OCI-LY3 (cell line): ENCODE results near the gene MRE11.

Experiments
- H2AFZ ChIP-seq: fragments of 200-600, 300-600 bp; shearing (Covaris generic); 2 replicates; pipeline ENCODE4 v1.6.0; 2014; ENCODE audit warnings: antibody characterized with exemption, low read depth, low read length
- H3K27ac ChIP-seq: fragments of 200-600, 300-600 bp; sonication (generic); 2 replicates; pipeline ENCODE4 v1.5.1; 2014; ENCODE audit warnings: mild to moderate bottlenecking, low read length, moderate library complexity, mixed read lengths
- H3K27me3 ChIP-seq: fragments of 200-600, 300-600 bp; sonication (generic); 2 replicates; pipeline ENCODE4 v1.6.1; 2014; ENCODE audit warnings: low read depth, low read length, mixed read lengths
- H3K36me3 ChIP-seq: fragments of 200-600, 300-600 bp; sonication (generic); replicated peaks from 2 replicates; pipeline ENCODE3; 2014; ENCODE audit warnings: low read depth, low read length, mixed read lengths
- H3K4me1 ChIP-seq: fragments of 300-600, 200-600 bp; sonication (generic); 2 replicates; pipeline ENCODE4 v1.6.1; 2014; ENCODE audit warnings: low read length, mixed read lengths
- H3K4me2 ChIP-seq: fragments of 200-600, 300-600 bp; sonication (generic); 2 replicates; pipeline ENCODE4 v1.6.1; 2014; ENCODE audit warnings: low read length, mixed read lengths
- H3K4me3 ChIP-seq: fragments of 300-600, 200-600 bp; sonication (generic); 2 replicates; pipeline ENCODE4 v1.5.1; 2014; ENCODE audit warnings: antibody characterized with exemption, mild to moderate bottlenecking, low read length, moderate library complexity
- H3K79me2 ChIP-seq: fragments of 300-600, 200-600 bp; shearing (Covaris generic); 2 replicates; pipeline ENCODE4 v1.6.1; 2014; ENCODE audit warnings: mild to moderate bottlenecking, low read length, mixed read lengths
- H3K9ac ChIP-seq: fragments of 300-600, 200-600 bp; shearing (Covaris generic); 2 replicates; pipeline ENCODE4 v1.6.0; 2014; ENCODE audit warnings: mild to moderate bottlenecking, low read length, moderate library complexity
- H3K9me3 ChIP-seq: fragments of 200-600, 300-600 bp; shearing (Covaris generic); 2 replicates; pipeline ENCODE4 v1.6.1; 2014; ENCODE audit warnings: low read length, mixed read lengths; ENCODE audit not compliant: insufficient read depth
- H4K20me1 ChIP-seq: fragments of 200-600, 300-600 bp; sonication (generic); 2 replicates; pipeline ENCODE4 v1.6.1; 2016; ENCODE audit warnings: low read length, mixed read lengths; ENCODE audit not compliant: insufficient read depth
- CTCF ChIP-seq: fragments of 200-600, 300-600 bp; sonication (generic); IDR thresholded peaks from 2 replicates; pipeline ENCODE4 v1.5.1; 2014; ENCODE audit warnings: antibody characterized with exemption, low read length, low read depth
- EZH2phosphoT487 ChIP-seq: fragments of 200-600 bp; shearing (Covaris generic); IDR thresholded peaks from 2 replicates; pipeline ENCODE4 v1.6.1; 2018; ENCODE audit warnings: antibody characterized with exemption, mixed run types, low read depth

MRE11 gene

GRCh38 chr11:94469416-94469815 lies 24.2 kb downstream of the MRE11 start:
- peak overlapping the region; percentile 49 for H3K4me3 ChIP-seq

DNA sequence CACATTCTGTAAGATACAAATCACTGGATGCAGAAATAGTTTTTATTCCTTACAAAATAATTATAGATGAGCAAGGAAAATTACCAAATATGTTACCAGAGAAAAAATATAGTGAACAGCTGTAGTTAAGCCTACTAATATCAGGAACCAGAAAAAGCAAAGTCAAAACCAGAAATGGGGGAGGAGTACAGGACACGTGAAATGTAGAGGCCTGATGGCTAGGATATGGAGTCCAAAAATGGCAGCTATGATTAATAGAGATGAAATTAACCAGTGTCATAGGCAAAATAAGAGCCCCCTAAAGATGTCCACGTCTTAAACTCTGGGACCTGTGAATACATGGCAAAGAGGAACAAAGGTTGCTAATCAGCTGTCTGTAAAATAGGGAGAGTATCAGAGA lies 34.1 kb downstream of the MRE11 start:
- Histone ChIP-seq H3K4me1 (peaks cover 45% of the 10 kb centered on the region), H2AFZ (peak overlapping the region; percentile 27; the same call in 1 of the 2 replicates), H3K9me3 (no peaks in the 10 kb centered on the region), H3K27me3 (no peaks in the 10 kb centered on the region), H3K4me3 (peak overlapping the region; percentile 56), H3K79me2 (peaks cover 13% of the 10 kb centered on the region; the same call in 1 of the 2 replicates), H4K20me1 (no peaks in the 10 kb centered on the region), H3K4me2 (peak overlapping the region; percentile 70), H3K9ac (peak overlapping the region; percentile 48), H3K36me3 (peaks cover 46% of the 10 kb centered on the region), H3K27ac (peak overlapping the region; percentile 80)
- TF ChIP-seq EZH2phosphoT487 = no peak
- no peak for TF ChIP-seq CTCF

More at GRCh38 chr11:94469416-94469815, 24.2 kb downstream of the MRE11 start:
- peaks cover 6% of the 10 kb centered on the region; the same call in 1 of the 2 replicates for H3K79me2 ChIP-seq
- no peaks in the 10 kb centered on the region for H4K20me1 ChIP-seq
- no peaks in the 10 kb centered on the region for H3K27me3 ChIP-seq
- H2AFZ ChIP-seq = no peak overlapping the region
- TF ChIP-seq CTCF (0 out of 2 replicates have a peak, but pooled peaks have one; percentile 3), EZH2phosphoT487 (no peak)
- H3K9ac ChIP-seq = peak overlapping the region; percentile 22; the same call in 1 of the 2 replicates
- peaks cover 73% of the 10 kb centered on the region for H3K4me1 ChIP-seq
- peaks cover 82% of the 10 kb centered on the region for H3K36me3 ChIP-seq
- H3K9me3 ChIP-seq = no peaks in the 10 kb centered on the region
- H3K27ac ChIP-seq = peak overlapping the region; percentile 80
- peak overlapping the region; percentile 69 for H3K4me2 ChIP-seq

DNA sequence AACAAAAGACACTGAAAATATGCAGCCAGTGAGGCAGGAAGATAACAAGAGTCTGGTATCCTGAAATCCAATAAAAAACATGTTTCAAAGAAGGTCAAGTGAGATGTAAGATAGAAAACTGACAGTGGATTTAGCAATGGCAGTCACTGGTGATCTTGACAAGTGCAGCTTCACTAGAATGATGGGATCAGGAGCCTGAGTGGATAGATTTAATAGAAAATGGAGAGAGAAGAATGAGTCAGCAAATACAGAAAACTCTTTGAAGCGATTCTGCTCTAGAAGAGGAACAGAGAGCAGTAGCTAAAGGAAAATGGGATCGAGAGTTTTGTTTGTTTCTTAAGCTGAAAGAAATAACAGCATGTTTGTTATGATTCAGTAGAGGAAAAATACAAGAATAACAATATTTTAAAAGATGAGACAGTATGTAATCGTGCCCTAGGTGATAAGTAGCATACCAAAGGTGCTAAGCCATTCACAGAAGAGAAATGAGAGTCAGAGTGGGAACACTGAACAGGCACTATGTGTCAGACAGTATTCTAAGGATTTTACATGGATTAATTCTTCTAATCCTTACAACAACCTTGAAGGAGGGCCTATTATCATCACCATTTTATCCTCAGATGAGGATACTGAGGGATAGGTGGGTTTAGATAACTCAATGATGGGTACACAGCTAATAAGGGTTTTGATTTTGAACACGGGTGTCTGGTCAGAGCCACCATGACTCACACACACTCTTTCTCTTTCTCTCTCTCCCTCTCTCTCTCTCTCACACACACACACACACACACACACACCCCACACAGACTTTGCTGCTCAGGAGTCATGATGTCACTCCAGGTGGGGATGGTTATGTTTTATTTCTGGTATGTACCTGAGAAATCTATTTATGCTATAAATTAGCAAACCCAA lies 36.3 kb downstream of the MRE11 start:
- H3K4me2 ChIP-seq = peak overlapping the region; percentile 77
- H3K4me3 ChIP-seq = peak overlapping the region; percentile 50
- peak overlapping the region; percentile 65 for H3K27ac ChIP-seq
- H3K27me3 ChIP-seq = no peaks in the 10 kb centered on the region
- 0 out of 2 replicates have a peak overlapping the region, but pooled peaks have one; percentile 21 for H2AFZ ChIP-seq
- TF ChIP-seq CTCF (no peak), EZH2phosphoT487 (no peak)
- H4K20me1 ChIP-seq = no peaks in the 10 kb centered on the region
- peaks cover 52% of the 10 kb centered on the region for H3K36me3 ChIP-seq
- peaks cover 45% of the 10 kb centered on the region for H3K4me1 ChIP-seq
- peak overlapping the region; percentile 37; the same call in 1 of the 2 replicates for H3K9ac ChIP-seq
- H3K79me2 ChIP-seq = peaks cover 13% of the 10 kb centered on the region; the same call in 1 of the 2 replicates
- H3K9me3 ChIP-seq = no peaks in the 10 kb centered on the region

DNA sequence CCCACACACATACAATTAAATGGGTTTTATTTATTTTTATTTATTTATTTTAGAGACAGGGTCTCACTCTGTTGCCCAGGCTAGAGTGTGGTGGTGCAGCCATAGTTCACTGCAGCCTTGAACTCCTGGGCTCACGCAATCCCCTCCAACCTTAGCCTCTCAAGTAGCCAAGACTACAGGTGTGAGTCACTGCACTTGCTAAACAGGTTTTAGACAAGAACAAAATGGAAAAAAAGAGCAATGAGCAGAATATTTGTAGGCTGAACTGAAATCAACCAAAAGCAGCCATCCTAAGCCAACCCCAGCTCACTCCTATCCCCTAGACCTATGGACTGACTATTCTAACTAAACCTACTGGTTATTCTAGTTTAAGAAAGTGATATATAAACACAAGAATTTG lies 37.8 kb downstream of the MRE11 start:
- H3K36me3 ChIP-seq = peaks cover 48% of the 10 kb centered on the region
- H4K20me1 ChIP-seq = no peaks in the 10 kb centered on the region
- H3K27ac ChIP-seq = no peak overlapping the region
- H3K4me3 ChIP-seq = no peak overlapping the region
- H3K4me2 ChIP-seq = no peak overlapping the region
- no peak overlapping the region for H2AFZ ChIP-seq
- TF ChIP-seq EZH2phosphoT487 = no peak
- peaks cover 43% of the 10 kb centered on the region for H3K4me1 ChIP-seq
- H3K79me2 ChIP-seq = peaks cover 13% of the 10 kb centered on the region; the same call in 1 of the 2 replicates
- no peak overlapping the region for H3K9ac ChIP-seq
- no peaks in the 10 kb centered on the region for H3K27me3 ChIP-seq
- no peaks in the 10 kb centered on the region for H3K9me3 ChIP-seq
